H1 (cell line): ENCODE measurements around the gene NUP133. TPM values are rescaled to one million over a fixed set of nuclear protein-coding genes. Genes with fewer than 3 reads are reported as not detected.

Experiments used
- ATF3 ChIP-seq: IDR thresholded peaks from 2 replicates; pipeline ENCODE4 v1.6.1; 2011; ENCODE audit warnings: low read depth, mild to moderate bottlenecking, low read length; ENCODE audit not compliant: insufficient read depth
- BCL11A ChIP-seq, 2 experiments: IDR thresholded peaks; one replicate each; pipeline ENCODE4 v1.6.1; 2011; ENCODE audit warnings: low read depth in 2 of 2, low read length in 2 of 2, mild to moderate bottlenecking in 2 of 2
- CBX8 ChIP-seq: fragments of 300-800, 300-1000 bp; sonication (generic); IDR thresholded peaks from 2 replicates; pipeline ENCODE4 v1.7.1; 2016; ENCODE audit warnings: low read depth, low read length, borderline replicate concordance
- CEBPB ChIP-seq: IDR thresholded peaks from 2 replicates; pipeline ENCODE4 v1.6.1; 2012; ENCODE audit warnings: low read depth, low read length
- CREB1 ChIP-seq: IDR thresholded peaks from 2 replicates; pipeline ENCODE4 v1.6.1; 2012; ENCODE audit warnings: inconsistent platforms
- CTCF ChIP-seq, 3 experiments: IDR thresholded peaks; 1 replicate in 2 of 3; 2 replicates in 1 of 3; pipeline versions ENCODE4 v1.5.1 to v1.6.1; 2011; ENCODE audit warnings: low read length in 3 of 3, mild to moderate bottlenecking in 3 of 3, inconsistent platforms in 2 of 3, low read depth in 1 of 3, moderate library complexity in 1 of 3; ENCODE audit not compliant: insufficient read depth in 1 of 3; ENCODE audit errors: control extremely low read depth in 1 of 3
- EZH2 ChIP-seq: fragments of 200-600 bp; sonication (generic); IDR thresholded peaks from 2 replicates; pipeline ENCODE4 v1.7.1; 2012; ENCODE audit warnings: low read depth, mild to moderate bottlenecking, moderate library complexity, low read length, inconsistent platforms; ENCODE audit not compliant: severe bottlenecking
- FOSL1 ChIP-seq: IDR thresholded peaks from 2 replicates; pipeline ENCODE4 v1.6.1; 2011; ENCODE audit warnings: mild to moderate bottlenecking, low read depth, low read length, moderate library complexity; ENCODE audit not compliant: insufficient read depth
- GABPA ChIP-seq: IDR thresholded peaks from 2 replicates; pipeline ENCODE4 v1.6.1; 2011; ENCODE audit warnings: mild to moderate bottlenecking, low read length, moderate library complexity, borderline replicate concordance; ENCODE audit not compliant: insufficient read depth
- JUND ChIP-seq: IDR thresholded peaks from 2 replicates; pipeline ENCODE4 v1.6.1; 2011; ENCODE audit warnings: mild to moderate bottlenecking, improper control_type of control experiment, low read length
- KDM1A ChIP-seq: fragments of 200-600, 300-600 bp; sonication (generic); IDR thresholded peaks from 2 replicates; pipeline ENCODE4 v1.7.1; 2016; ENCODE audit warnings: mild to moderate bottlenecking, low read length, borderline replicate concordance
- RAD21 ChIP-seq, 2 experiments: IDR thresholded peaks in 1 of 2; conservative IDR thresholded peaks in 1 of 2; 2 replicates each; pipeline ENCODE4 v1.6.1; 2011; ENCODE audit warnings: low read depth in 2 of 2, low read length in 2 of 2, improper control_type of control experiment in 1 of 2, inconsistent platforms in 1 of 2, mild to moderate bottlenecking in 1 of 2, moderate library complexity in 1 of 2
- SAP30 ChIP-seq: fragments of 300-600 bp; sonication (generic); IDR thresholded peaks from 2 replicates; pipeline ENCODE4 v1.7.1; 2012; ENCODE audit warnings: low read length, moderate library complexity, mild to moderate bottlenecking, inconsistent platforms; ENCODE audit not compliant: insufficient read depth, insufficient replicate concordance
- SIRT6 ChIP-seq: IDR thresholded peaks from one replicate; pipeline ENCODE4 v1.7.1; 2012; ENCODE audit warnings: low read length, inconsistent platforms
- SIX5 ChIP-seq: IDR thresholded peaks from 2 replicates; pipeline ENCODE4 v1.6.1; 2011; ENCODE audit warnings: mild to moderate bottlenecking, low read depth, low read length
- SP1 ChIP-seq: IDR thresholded peaks from 2 replicates; pipeline ENCODE4 v1.6.1; 2011; ENCODE audit warnings: low read depth, low read length
- TAF1 ChIP-seq: IDR thresholded peaks from 2 replicates; pipeline ENCODE4 v1.6.1; 2011; ENCODE audit warnings: mild to moderate bottlenecking, low read depth, low read length
- TAF7 ChIP-seq: optimal IDR thresholded peaks from 2 replicates; pipeline ENCODE3; 2011; ENCODE audit warnings: low read depth, mild to moderate bottlenecking, inconsistent platforms, low read length, moderate library complexity, borderline replicate concordance
- TBP ChIP-seq: IDR thresholded peaks from 2 replicates; pipeline ENCODE4 v1.6.1; 2011; ENCODE audit warnings: low read depth, low read length, improper control_type of control experiment
- TCF12 ChIP-seq: IDR thresholded peaks from 2 replicates; pipeline ENCODE4 v1.6.1; 2011; ENCODE audit warnings: low read depth, mild to moderate bottlenecking, low read length
- TEAD4 ChIP-seq: IDR thresholded peaks from 2 replicates; pipeline ENCODE4 v1.6.1; 2012; ENCODE audit warnings: low read depth, low read length, inconsistent platforms, mixed read lengths
- YY1 ChIP-seq: IDR thresholded peaks from 2 replicates; pipeline ENCODE4 v1.6.1; 2011; ENCODE audit warnings: low read depth, mild to moderate bottlenecking, low read length
- polyA plus RNA-seq, 7 experiments: library from polyadenylated mRNA; depleted of rRNA in 3 of 7; stranded (reverse) in 5 of 7; unstranded in 2 of 7; fragments of >200 nt in 5 of 7; fragments of 200-250 nt in 2 of 7; gene quantifications; 1 replicate in 5 of 7; 2 replicates in 1 of 7; 4 replicates in 1 of 7; pipeline versions ENCODE4 v1.2.1 to v1.2.3, GENCODE V29; 2011 to 2013; ENCODE audit warnings: missing spikeins in 2 of 7, mixed read lengths in 2 of 7
- total RNA-seq: library from RNA; stranded (reverse); fragmentation: NEBNext Ultra II Directional; extraction: Animal tissue kit (Norgen Biotek cat#: 25700); gene quantifications from 2 replicates; pipeline ENCODE4 v1.2.1, GENCODE V29; 2021

The NUP133 gene
- total and polyA plus RNA-seq, 2 of the 8 experiments (the other 6 are each of a cell fraction or from before 2014, with no cell fraction given): 20.6 to 72.1 TPM

GRCh38 chr1:229430761-229431283, 77.3 kb downstream of the NUP133 start (continued):
- TF ChIP-seq TCF12: no peak
- no peak for TF ChIP-seq BCL11A (IDR thresholded peaks at IDR 0.05; ENCODE audit: low read depth in 2 of 2, low read length in 2 of 2)
- TF ChIP-seq CREB1: no peak
- TF ChIP-seq CBX8: no peak
- TF ChIP-seq KDM1A: no peak
- TF ChIP-seq SP1: no peak
- peak; percentile 25; the same call in 1 of the 2 replicates for TF ChIP-seq TBP
- TF ChIP-seq GABPA: peak; percentile 45; the same call in 1 of the 2 replicates
- peak; percentile 29 for TF ChIP-seq TAF7
- no peak for TF ChIP-seq ATF3
- TF ChIP-seq TAF1: no peak
- peak; percentile 29 to 53; a peak in 3 of 4 replicates for TF ChIP-seq RAD21 (IDR thresholded peaks at IDR 0.05 in 1 of 2, conservative IDR thresholded peaks at IDR 0.05 in 1 of 2; ENCODE audit: low read depth in 2 of 2, low read length in 2 of 2)
- peak; percentile 12 for TF ChIP-seq EZH2
- peak; percentile 23; the same call in 1 of the 2 replicates for TF ChIP-seq YY1
- peak; percentile 0 to 25 (median 2); a peak in 3 of 4 replicates for TF ChIP-seq CTCF (IDR thresholded peaks at IDR 0.05; ENCODE audit: control extremely low read depth in 1 of 3, insufficient read depth in 1 of 3, low read depth in 1 of 3, low read length in 3 of 3)
- TF ChIP-seq JUND: no peak
- TF ChIP-seq FOSL1: no peak
- no peak for TF ChIP-seq SIRT6
- TF ChIP-seq CEBPB: no peak
- TF ChIP-seq TEAD4: no peak
- no peak for TF ChIP-seq SIX5
- no peak for TF ChIP-seq SAP30
